GM19023 (cell line): ENCODE results near the gene ALKBH1.

Source experiments
- ATAC-seq: cut with Tn5 transposase; IDR thresholded peaks from one replicate; pipeline ENCODE4 v1.9.1; 2021; ENCODE audit warnings: mild to moderate bottlenecking, moderate library complexity; ENCODE audit not compliant: unreplicated experiment

The ALKBH1 gene

GRCh38 chr14:77625360-77625759 is 82.5 kb downstream of the ALKBH1 start:
- ATAC-seq, result no peak

DNA sequence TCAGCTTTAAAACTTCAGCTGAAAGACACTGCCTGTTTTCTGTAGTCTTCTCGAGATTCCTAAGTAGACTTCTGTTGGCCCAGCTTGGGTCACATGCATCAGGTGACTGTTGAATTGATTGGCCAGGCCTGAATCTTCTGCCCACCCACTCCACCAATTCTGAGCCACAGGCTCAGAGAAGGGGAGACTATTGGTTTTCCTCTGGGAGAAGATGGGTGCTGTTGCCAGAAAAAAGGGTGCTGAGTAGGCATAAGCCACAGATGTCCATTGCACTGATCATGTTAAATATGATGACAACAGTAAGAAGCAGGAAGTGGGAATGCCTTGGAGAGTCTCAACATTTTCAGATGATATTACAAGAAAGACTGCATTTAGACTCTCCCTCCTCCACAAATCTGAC is 84.6 kb downstream of the ALKBH1 start:
- ATAC-seq, result no peak
